WERI-Rb-1 (cell line): ENCODE measurements around the gene UCN2.

ENCODE experiments used
- DNase-seq: peaks from one replicate; pipeline ENCODE4 v3.0.0-alpha.2; 2020
- H3K27ac ChIP-seq: fragments of 250-450 bp; sonication (Bioruptor Pico); 2 replicates; pipeline ENCODE4 v1.5.1; 2020; ENCODE audit warnings: mild to moderate bottlenecking, moderate library complexity
- H3K27me3 ChIP-seq: fragments of 250-450 bp; sonication (Bioruptor Pico); 2 replicates; pipeline ENCODE4 v1.5.1; 2021; ENCODE audit warnings: mild to moderate bottlenecking, low read depth, moderate library complexity; ENCODE audit not compliant: insufficient read depth, severe bottlenecking
- H3K36me3 ChIP-seq: fragments of 250-450 bp; sonication (Bioruptor Pico); 2 replicates; pipeline ENCODE4 v1.5.1; 2020; ENCODE audit warnings: mild to moderate bottlenecking, moderate library complexity
- H3K4me3 ChIP-seq: 2 replicates; pipeline ENCODE4 v1.5.1; 2011; ENCODE audit warnings: low read depth, mild to moderate bottlenecking, control low read depth, low read length
- H3K9me3 ChIP-seq: fragments of 250-450 bp; sonication (Bioruptor Pico); 2 replicates; pipeline ENCODE4 v1.5.1; 2021; ENCODE audit warnings: mild to moderate bottlenecking, moderate library complexity; ENCODE audit not compliant: severe bottlenecking
- TF ChIP-seq, protein P1 (sequence below): IDR thresholded peaks from 2 replicates; pipeline ENCODE4 v1.5.1; 2011; ENCODE audit warnings: low read depth, mild to moderate bottlenecking, control low read depth, inconsistent platforms, low read length

Gene UCN2

DNA sequence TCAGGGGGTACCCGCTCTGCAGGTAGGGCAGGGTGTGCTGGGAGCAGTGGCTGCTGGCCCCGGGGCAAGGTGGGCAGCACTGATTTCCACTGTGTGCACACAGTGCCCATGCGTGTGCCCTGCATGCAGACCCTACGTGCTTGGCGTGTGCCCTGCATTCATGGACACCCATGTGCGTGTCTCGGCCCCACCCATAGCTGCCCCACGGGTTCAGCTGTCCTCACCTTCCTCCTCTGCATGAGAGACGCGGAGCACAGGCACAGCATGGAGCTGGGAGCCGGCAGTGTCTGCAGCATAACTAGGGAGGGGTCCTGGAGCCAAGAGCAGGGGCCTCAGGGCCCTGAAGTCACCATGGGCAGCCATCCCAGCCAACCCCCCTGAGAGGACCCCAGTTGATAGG lies 1.6 kb upstream of the UCN2 start:
- peaks cover 4% of the 10 kb centered on the region; the same call in 1 of the 2 replicates for H3K36me3 ChIP-seq
- DNase-seq: no peak
- TF ChIP-seq, protein P1, sequence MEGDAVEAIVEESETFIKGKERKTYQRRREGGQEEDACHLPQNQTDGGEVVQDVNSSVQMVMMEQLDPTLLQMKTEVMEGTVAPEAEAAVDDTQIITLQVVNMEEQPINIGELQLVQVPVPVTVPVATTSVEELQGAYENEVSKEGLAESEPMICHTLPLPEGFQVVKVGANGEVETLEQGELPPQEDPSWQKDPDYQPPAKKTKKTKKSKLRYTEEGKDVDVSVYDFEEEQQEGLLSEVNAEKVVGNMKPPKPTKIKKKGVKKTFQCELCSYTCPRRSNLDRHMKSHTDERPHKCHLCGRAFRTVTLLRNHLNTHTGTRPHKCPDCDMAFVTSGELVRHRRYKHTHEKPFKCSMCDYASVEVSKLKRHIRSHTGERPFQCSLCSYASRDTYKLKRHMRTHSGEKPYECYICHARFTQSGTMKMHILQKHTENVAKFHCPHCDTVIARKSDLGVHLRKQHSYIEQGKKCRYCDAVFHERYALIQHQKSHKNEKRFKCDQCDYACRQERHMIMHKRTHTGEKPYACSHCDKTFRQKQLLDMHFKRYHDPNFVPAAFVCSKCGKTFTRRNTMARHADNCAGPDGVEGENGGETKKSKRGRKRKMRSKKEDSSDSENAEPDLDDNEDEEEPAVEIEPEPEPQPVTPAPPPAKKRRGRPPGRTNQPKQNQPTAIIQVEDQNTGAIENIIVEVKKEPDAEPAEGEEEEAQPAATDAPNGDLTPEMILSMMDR: no peak
- no peak overlapping the region for H3K4me3 ChIP-seq
- no peak overlapping the region for H3K27ac ChIP-seq
- no peaks in the 10 kb centered on the region for H3K9me3 ChIP-seq
- H3K27me3 ChIP-seq: no peaks in the 10 kb centered on the region

DNA sequence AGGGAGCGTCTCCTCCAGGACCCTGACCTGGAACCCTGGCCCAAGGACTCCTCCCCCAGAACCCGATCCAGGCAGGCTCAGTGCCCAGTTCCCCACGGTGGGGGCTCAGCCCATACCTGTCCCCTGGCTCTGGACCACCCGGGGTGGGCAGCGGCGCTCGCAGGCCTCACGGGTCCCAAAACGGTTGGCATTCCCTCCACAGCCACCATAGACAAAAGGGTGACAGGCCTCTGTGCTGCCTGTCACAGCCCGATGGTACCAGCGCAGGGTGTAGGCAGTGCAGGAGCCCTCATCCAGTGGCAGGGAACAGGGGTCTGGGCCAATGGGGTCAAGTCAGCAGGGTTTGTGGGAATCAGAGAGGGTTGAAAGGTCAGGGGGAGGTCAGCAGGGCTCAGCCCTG lies 1.1 kb upstream of the UCN2 start:
- TF ChIP-seq, protein P1: no peak
- H3K27me3 ChIP-seq: no peaks in the 10 kb centered on the region
- H3K4me3 ChIP-seq: no peak overlapping the region
- H3K27ac ChIP-seq: peak overlapping the region; percentile 80
- peaks cover 2% of the 10 kb centered on the region; the same call in 1 of the 2 replicates for H3K36me3 ChIP-seq
- H3K9me3 ChIP-seq: no peaks in the 10 kb centered on the region
- no peak for DNase-seq

DNA sequence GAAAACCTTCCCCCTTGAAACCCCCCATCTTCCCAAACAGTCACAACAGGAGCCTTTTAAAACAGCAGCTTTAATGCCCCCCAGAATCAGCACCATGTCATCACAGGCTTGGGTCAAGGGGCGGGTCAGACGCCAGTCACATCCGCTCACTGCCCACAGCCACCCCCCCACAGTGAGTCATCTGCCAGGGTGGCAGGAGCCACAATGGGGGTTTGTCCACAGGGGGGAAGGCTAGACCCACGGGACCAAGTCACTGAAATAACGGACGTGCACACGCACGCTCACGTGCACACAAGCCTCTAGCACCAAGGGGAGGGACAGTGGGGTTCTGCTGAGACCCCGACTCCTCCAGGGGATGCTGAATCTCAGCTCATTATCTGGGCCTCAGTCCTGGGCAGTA lies 441 bp upstream of the UCN2 start:
- DNase-seq: no peak
- no peaks in the 10 kb centered on the region for H3K27me3 ChIP-seq
- no peaks in the 10 kb centered on the region for H3K9me3 ChIP-seq
- H3K27ac ChIP-seq: peak overlapping the region; percentile 80
- TF ChIP-seq, protein P1: no peak
- no peak overlapping the region for H3K4me3 ChIP-seq
- H3K36me3 ChIP-seq: peaks cover 2% of the 10 kb centered on the region; the same call in 1 of the 2 replicates

DNA sequence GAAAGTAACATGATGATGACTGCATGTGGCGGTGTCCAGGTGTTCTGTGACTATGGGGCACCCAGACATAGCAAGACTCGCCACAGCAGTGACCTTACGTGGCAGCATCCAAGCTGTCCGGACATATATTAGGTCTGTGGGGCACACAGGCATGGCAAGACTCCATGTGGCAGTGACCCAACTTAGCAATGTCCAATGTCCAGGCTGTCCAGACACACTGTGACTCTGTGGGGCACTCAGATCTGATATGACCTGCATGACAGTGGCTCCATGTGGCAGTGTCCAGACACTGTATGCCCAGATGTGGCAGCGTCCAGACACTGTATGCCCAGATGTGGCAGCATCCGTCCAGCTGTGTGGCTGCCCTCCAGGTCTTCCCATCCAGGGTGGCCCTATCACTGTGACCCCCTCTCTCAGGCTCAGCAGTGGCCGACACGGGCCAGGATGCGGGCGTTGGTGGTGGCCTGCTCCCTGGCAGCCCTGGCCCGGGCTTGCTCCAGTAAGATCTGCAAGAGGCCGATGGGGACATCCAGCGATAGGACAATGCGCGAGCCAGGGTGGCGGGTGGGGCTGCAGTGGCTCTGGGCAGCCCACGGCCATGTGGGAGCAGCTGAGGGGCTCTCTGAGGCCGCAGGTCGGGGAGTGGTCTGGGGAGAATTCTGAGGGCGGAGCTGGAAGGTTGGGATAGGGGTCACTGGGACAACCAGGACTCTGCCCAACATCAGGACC lies 1.1 kb downstream of the UCN2 start:
- H3K27me3 ChIP-seq: no peaks in the 10 kb centered on the region
- no peak for DNase-seq
- no peak overlapping the region for H3K4me3 ChIP-seq
- H3K36me3 ChIP-seq: peaks cover 2% of the 10 kb centered on the region; the same call in 1 of the 2 replicates
- no peaks in the 10 kb centered on the region for H3K9me3 ChIP-seq
- TF ChIP-seq, protein P1: no peak
- H3K27ac ChIP-seq: peak overlapping the region; percentile 80

DNA sequence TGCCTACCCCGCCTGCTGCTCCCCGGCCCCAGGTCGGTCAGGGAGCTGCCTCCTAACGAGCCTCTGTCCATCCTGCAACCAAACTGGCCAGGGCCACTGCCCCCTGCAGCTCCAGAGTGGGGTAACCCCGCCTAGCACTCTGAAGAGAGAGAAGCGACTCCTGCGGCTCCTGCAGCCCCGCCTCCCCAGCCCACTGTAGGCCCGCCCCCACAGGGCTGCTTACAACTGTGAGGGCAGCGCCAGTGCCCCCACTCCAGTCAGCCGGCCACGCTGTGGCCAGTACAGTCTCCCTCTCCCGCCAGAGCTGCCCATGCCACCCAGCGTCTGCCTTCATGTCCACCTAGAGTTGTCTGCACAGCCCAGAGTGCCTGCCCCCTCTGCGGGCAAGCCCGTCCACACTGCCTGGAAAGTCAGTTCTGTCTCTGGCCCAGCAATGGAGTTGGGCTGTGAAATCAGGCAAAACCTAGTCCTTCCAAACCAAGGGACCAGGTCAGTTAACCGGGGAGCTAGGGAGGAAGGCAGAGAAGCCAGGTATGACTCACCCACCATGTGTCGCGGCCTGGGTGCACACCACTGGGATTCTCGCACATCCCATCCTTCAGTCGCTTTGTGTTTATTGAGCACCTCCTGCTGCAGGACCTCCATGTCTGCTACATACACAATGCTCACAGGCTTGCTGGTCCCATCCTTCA lies 2.4 kb downstream of the UCN2 start:
- H3K4me3 ChIP-seq: peak overlapping the region; percentile 50
- peak; percentile 96 for DNase-seq
- H3K27ac ChIP-seq: peak overlapping the region; percentile 77
- peaks cover 2% of the 10 kb centered on the region; the same call in 1 of the 2 replicates for H3K36me3 ChIP-seq
- no peaks in the 10 kb centered on the region for H3K9me3 ChIP-seq
- TF ChIP-seq, protein P1: peak; percentile 60
- no peaks in the 10 kb centered on the region for H3K27me3 ChIP-seq
